PC-9 (cell line): ENCODE data around the gene CNOT6L. TPM values are rescaled to one million over a fixed set of nuclear protein-coding genes. Genes with fewer than 3 reads are reported as not detected.

Experiments
- BruUV-seq: library from RNA; stranded (reverse); fragments of 400-500 nt; replicated peaks from 2 replicates; lab custom pipeline; 2021; lab: Mats Ljungman, UMichigan
- CTCF ChIA-PET: fragments of 300-600 bp; sonication (Branson Sonifier 250); formaldehyde crosslinking; loops from one replicate; lab custom pipeline; 2022; ENCODE audit warnings: antibody characterized with exemption; lab: Charles Lee
- POLR2A ChIA-PET: fragments of 300-600 bp; sonication (Branson Sonifier 250); formaldehyde crosslinking; loops from one replicate; lab custom pipeline; 2022; ENCODE audit warnings: antibody characterized with exemption; ENCODE audit not compliant: unreplicated experiment; lab: Charles Lee
- DNase-seq, 2 experiments: peaks; one replicate each; pipeline versions ENCODE4 v3.0.0 to v3.0.0-alpha.2; 2015 to 2022; ENCODE audit warnings: mixed read lengths in 1 of 2
- H2AFZ ChIP-seq: fragments of 200-600 bp; sonication (generic); 2 replicates; pipeline ENCODE4 v1.8.1; 2017; ENCODE audit warnings: antibody characterized with exemption
- H3F3A ChIP-seq: fragments of 200-600 bp; sonication (generic); 2 replicates; pipeline ENCODE4 v1.8.1; 2017; ENCODE audit warnings: antibody characterized with exemption, mild to moderate bottlenecking, low read depth; ENCODE audit not compliant: insufficient read depth
- H3K27ac ChIP-seq: fragments of 200-600 bp; sonication (generic); 2 replicates; pipeline ENCODE4 v1.6.1; 2016; ENCODE audit warnings: mixed run types
- H3K27me3 ChIP-seq: fragments of 200-600 bp; sonication (generic); 2 replicates; pipeline ENCODE4 v1.6.1; 2016; ENCODE audit warnings: low read depth, mixed run types; ENCODE audit not compliant: insufficient read depth
- H3K36me3 ChIP-seq: fragments of 200-600 bp; sonication (generic); 2 replicates; pipeline ENCODE4 v1.6.1; 2016; ENCODE audit warnings: low read depth, mixed run types
- H3K4me1 ChIP-seq: fragments of 200-600 bp; sonication (generic); replicated peaks from 2 replicates; pipeline ENCODE4 v1.6.1; 2016; ENCODE audit warnings: mixed run types; ENCODE audit not compliant: insufficient read depth
- H3K4me2 ChIP-seq: fragments of 200-600 bp; sonication (generic); 2 replicates; pipeline ENCODE4 v1.6.1; 2017; ENCODE audit warnings: mixed run types
- H3K4me3 ChIP-seq: fragments of 200-600 bp; sonication (generic); 2 replicates; pipeline ENCODE4 v1.6.1; 2016; ENCODE audit warnings: mixed run types
- H3K79me2 ChIP-seq: fragments of 200-600 bp; sonication (generic); 2 replicates; pipeline ENCODE4 v1.6.1; 2017; ENCODE audit warnings: low read depth, mixed run types
- H3K9me2 ChIP-seq: fragments of 200-600 bp; sonication (generic); 2 replicates; pipeline ENCODE4 v1.8.1; 2017; ENCODE audit warnings: mild to moderate bottlenecking; ENCODE audit not compliant: insufficient read depth
- H3K9me3 ChIP-seq: fragments of 200-600 bp; sonication (generic); 2 replicates; pipeline ENCODE4 v1.8.1; 2016; ENCODE audit warnings: low read depth; ENCODE audit not compliant: insufficient read depth
- H4K20me1 ChIP-seq: fragments of 200-600 bp; sonication (generic); 2 replicates; pipeline ENCODE4 v1.8.1; 2017; ENCODE audit not compliant: insufficient read depth
- CTCF ChIP-seq: fragments of 200-600 bp; sonication (generic); conservative IDR thresholded peaks from 2 replicates; pipeline ENCODE4 v1.6.1; 2017; ENCODE audit warnings: mixed run types, antibody characterized with exemption, mild to moderate bottlenecking, moderate library complexity
- EZH2 ChIP-seq: fragments of 200-600 bp; sonication (generic); IDR thresholded peaks from 2 replicates; pipeline ENCODE4 v1.8.0; 2017; ENCODE audit warnings: antibody characterized with exemption, low read depth
- intact Hi-C: fragments of 100-400 bp; cut with micrococcal nuclease; formaldehyde crosslinking; loops from one replicate; pipeline ENCODE4 v1.10.0; 2022; ENCODE audit not compliant: unreplicated experiment
- total RNA-seq: library from RNA; stranded (reverse); gene quantifications from 2 replicates; pipeline ENCODE4 v1.2.3, GENCODE V29; 2021

CNOT6L gene
- total RNA-seq, 1 experiment from 2014 or later = 26.7 TPM

DNA sequence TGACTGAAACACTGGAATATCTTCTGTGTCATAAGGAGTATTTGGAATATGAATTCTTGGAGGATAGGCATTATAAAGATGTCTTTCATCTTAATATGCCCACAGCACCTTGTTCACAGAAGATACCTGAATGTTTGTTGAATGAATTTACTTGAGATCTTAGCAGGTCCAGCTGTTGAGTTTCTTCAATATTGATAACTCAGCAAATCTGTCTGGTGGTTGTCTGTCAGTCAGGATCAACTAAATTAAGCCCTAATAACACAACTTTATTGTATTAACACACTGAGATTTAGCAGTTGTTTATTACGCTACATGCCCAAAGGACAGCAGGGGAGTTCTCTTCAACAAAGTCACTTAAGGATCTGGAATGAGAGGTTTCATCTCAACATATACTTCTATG lies 106.5 kb downstream of the CNOT6L start:
- Histone ChIP-seq H3K36me3 (no peaks in the 10 kb centered on the region), H3K27me3 (no peaks in the 10 kb centered on the region), H3K79me2 (no peaks in the 10 kb centered on the region), H3K9me3 (no peaks in the 10 kb centered on the region), H2AFZ (no peak overlapping the region), H3K4me2 (no peak overlapping the region), H3K9me2 (no peaks in the 10 kb centered on the region), H3K27ac (no peak overlapping the region), H3K4me3 (no peak overlapping the region), H4K20me1 (no peaks in the 10 kb centered on the region), H3K4me1 (no peaks in the 10 kb centered on the region), H3F3A (no peaks in the 10 kb centered on the region)
- BruUV-seq = no TSS peak
- ChIA-PET POLR2A (interaction anchor here (0.7 kb wide), 1 partner anchor 149 kb away, joined by 4 read pairs; no protein-coding TSS in a partner anchor), CTCF (no interaction called here)
- DNase-seq = no peak
- no peak for TF ChIP-seq EZH2
- TF ChIP-seq CTCF = no peak
- intact Hi-C loops = no loop called here

- POLR2A ChIA-PET = no interaction called here
- Histone ChIP-seq H3K9me3 (no peaks in the 10 kb centered on the region), H3K36me3 (no peaks in the 10 kb centered on the region), H3K79me2 (no peaks in the 10 kb centered on the region), H3K9me2 (no peaks in the 10 kb centered on the region), H2AFZ (no peak overlapping the region), H3K27me3 (no peaks in the 10 kb centered on the region), H3K4me3 (no peak overlapping the region), H3K4me2 (no peak overlapping the region), H3K4me1 (no peaks in the 10 kb centered on the region), H3K27ac (no peak overlapping the region), H3F3A (no peaks in the 10 kb centered on the region), H4K20me1 (no peaks in the 10 kb centered on the region)
- CTCF ChIA-PET = no interaction called here
- intact Hi-C loops = no loop called here
- no TSS peak for BruUV-seq
- DNase-seq = no peak
- TF ChIP-seq CTCF = no peak
- TF ChIP-seq EZH2 = no peak
Observed at GRCh38 chr4:77711469-77711868, 107.7 kb downstream of the CNOT6L start.

DNA sequence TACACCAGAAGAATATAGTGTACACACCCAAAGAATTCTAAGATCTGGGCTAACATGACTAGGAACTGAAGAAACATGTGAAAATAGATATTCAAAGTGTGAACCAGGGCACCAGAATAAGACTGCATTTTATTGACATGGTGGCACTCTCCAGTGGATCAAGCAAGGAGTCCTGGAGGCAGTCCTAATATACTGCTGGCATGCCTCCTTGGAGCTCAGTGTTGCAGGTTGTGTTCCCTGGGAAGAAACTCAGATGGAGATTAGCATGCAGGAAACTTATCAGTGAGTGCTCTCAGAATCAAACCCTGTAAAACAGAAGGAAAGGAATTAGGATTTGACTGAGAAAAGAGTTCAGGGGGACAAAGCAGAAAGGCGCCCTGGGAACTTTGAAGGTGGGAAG lies 108.5 kb downstream of the CNOT6L start:
- no peak for DNase-seq
- intact Hi-C loops = no loop called here
- H3K79me2 ChIP-seq = no peaks in the 10 kb centered on the region
- H3K27ac ChIP-seq = no peak overlapping the region
- no peaks in the 10 kb centered on the region for H3K9me2 ChIP-seq
- no peaks in the 10 kb centered on the region for H3K36me3 ChIP-seq
- no peaks in the 10 kb centered on the region for H3K9me3 ChIP-seq
- H2AFZ ChIP-seq = no peak overlapping the region
- ChIA-PET CTCF (no interaction called here), POLR2A (no interaction called here)
- no peak overlapping the region for H3K4me3 ChIP-seq
- H4K20me1 ChIP-seq = no peaks in the 10 kb centered on the region
- TF ChIP-seq EZH2 (no peak), CTCF (no peak)
- no peaks in the 10 kb centered on the region for H3K27me3 ChIP-seq
- no TSS peak for BruUV-seq
- H3K4me1 ChIP-seq = no peaks in the 10 kb centered on the region
- H3K4me2 ChIP-seq = no peak overlapping the region
- no peaks in the 10 kb centered on the region for H3F3A ChIP-seq
